Astrocyte (in vitro differentiated cells and primary cell): Measurements from ENCODE around the gene TIMP2. TPM values are rescaled to one million over a fixed set of nuclear protein-coding genes. Genes with fewer than 3 reads are reported as not detected.

Experiments
- DNase-seq: peaks from one replicate; pipeline ENCODE4 v3.0.0-alpha.2; 2010; ENCODE audit warnings: low read depth
- FAIRE-seq: peaks from 2 replicates; lab custom pipeline; 2011; peaks lifted over from hg19 to GRCh38; lab: Jason Lieb, UNC
- H2AFZ ChIP-seq: 2 replicates; pipeline ENCODE4 v1.6.0; 2012; ENCODE audit warnings: low read depth, low read length, inconsistent platforms
- H3K27ac ChIP-seq: 2 replicates; pipeline ENCODE4 v1.5.1; 2011; ENCODE audit warnings: low read depth, low read length, inconsistent platforms
- H3K27me3 ChIP-seq: 2 replicates; pipeline ENCODE4 v1.6.0; 2011; ENCODE audit warnings: low read length, inconsistent platforms; ENCODE audit not compliant: insufficient read depth
- H3K36me3 ChIP-seq: 2 replicates; pipeline ENCODE4 v1.5.1; 2011; ENCODE audit warnings: low read length, inconsistent platforms; ENCODE audit not compliant: insufficient read depth
- H3K4me1 ChIP-seq: 2 replicates; pipeline ENCODE4 v1.5.1; 2011; ENCODE audit warnings: low read length, inconsistent platforms; ENCODE audit not compliant: insufficient read depth
- H3K4me2 ChIP-seq: 2 replicates; pipeline ENCODE4 v1.6.0; 2012; ENCODE audit warnings: low read length, inconsistent platforms
- H3K4me3 ChIP-seq: 2 replicates; pipeline ENCODE4 v1.5.1; 2011; ENCODE audit warnings: low read depth, mild to moderate bottlenecking, low read length, inconsistent platforms; ENCODE audit not compliant: insufficient read depth
- H3K79me2 ChIP-seq: 2 replicates; pipeline ENCODE4 v1.6.0; 2012; ENCODE audit warnings: mild to moderate bottlenecking, low read length, inconsistent platforms; ENCODE audit not compliant: insufficient read depth
- H3K9ac ChIP-seq: 2 replicates; pipeline ENCODE4 v1.6.0; 2012; ENCODE audit warnings: mild to moderate bottlenecking, low read length, inconsistent platforms
- H3K9me3 ChIP-seq: 2 replicates; pipeline ENCODE4 v1.5.1; 2012; ENCODE audit warnings: low read depth, mild to moderate bottlenecking, low read length, inconsistent platforms; ENCODE audit not compliant: insufficient read depth
- H4K20me1 ChIP-seq: 2 replicates; pipeline ENCODE4 v1.6.0; 2012; ENCODE audit warnings: low read length, inconsistent platforms; ENCODE audit not compliant: insufficient read depth
- H3K27ac Mint-ChIP-seq: one replicate; pipeline ENCODE4 v1.8.0; 2021; ENCODE audit warnings: mild to moderate bottlenecking, mixed read lengths; ENCODE audit not compliant: unreplicated experiment
- H3K27me3 Mint-ChIP-seq: one replicate; pipeline ENCODE4 v1.8.0; 2021; ENCODE audit warnings: low read depth, mixed read lengths; ENCODE audit not compliant: unreplicated experiment
- H3K36me3 Mint-ChIP-seq: one replicate; pipeline ENCODE4 v1.8.0; 2021; ENCODE audit warnings: low read depth, mixed read lengths; ENCODE audit not compliant: unreplicated experiment
- H3K4me1 Mint-ChIP-seq: one replicate; pipeline ENCODE4 v1.8.0; 2021; ENCODE audit warnings: low read depth, mixed read lengths; ENCODE audit not compliant: unreplicated experiment
- H3K4me3 Mint-ChIP-seq: one replicate; pipeline ENCODE4 v1.8.0; 2021; ENCODE audit warnings: mild to moderate bottlenecking, moderate library complexity, mixed read lengths; ENCODE audit not compliant: unreplicated experiment
- H3K9me3 Mint-ChIP-seq: one replicate; pipeline ENCODE4 v1.8.0; 2021; ENCODE audit warnings: mild to moderate bottlenecking, mixed read lengths; ENCODE audit not compliant: unreplicated experiment
- CTCF ChIP-seq: IDR thresholded peaks from 2 replicates; pipeline ENCODE4 v1.5.1; 2011; ENCODE audit warnings: low read depth, mild to moderate bottlenecking, inconsistent platforms, low read length, moderate library complexity; ENCODE audit not compliant: insufficient read depth
- EZH2 ChIP-seq: IDR thresholded peaks from 2 replicates; pipeline ENCODE4 v1.6.1; 2012; ENCODE audit warnings: mild to moderate bottlenecking, low read length, inconsistent platforms; ENCODE audit not compliant: insufficient read depth
- total RNA-seq: library from RNA; stranded (reverse); gene quantifications from 2 replicates; pipeline ENCODE4 v1.2.1, GENCODE V29; 2021

Gene TIMP2
- total RNA-seq, 1 donor from 2014 or later, result 184 TPM

- H3K27ac ChIP-seq, result peak overlapping the region; percentile 96
- TF ChIP-seq EZH2 (no peak), CTCF (no peak)
- H3K9me3 ChIP-seq, result no peaks in the 10 kb centered on the region
- peaks cover 11% of the 10 kb centered on the region for H3K36me3 Mint-ChIP-seq
- peak overlapping the region; percentile 86 for H3K4me2 ChIP-seq
- H4K20me1 ChIP-seq, result peaks cover 56% of the 10 kb centered on the region
- H3K36me3 ChIP-seq, result no peaks in the 10 kb centered on the region
- H3K27me3 Mint-ChIP-seq, result no peaks in the 10 kb centered on the region
- H3K4me1 ChIP-seq, result peaks cover 39% of the 10 kb centered on the region
- peak overlapping the region; percentile 91 for H3K27ac Mint-ChIP-seq
- H3K9me3 Mint-ChIP-seq, result no peaks in the 10 kb centered on the region
- peaks cover 25% of the 10 kb centered on the region for H3K4me1 Mint-ChIP-seq
- peak overlapping the region; percentile 86 for H3K9ac ChIP-seq
- H3K4me3 ChIP-seq, result peak overlapping the region; percentile 29
- no peak overlapping the region for H3K4me3 Mint-ChIP-seq
- DNase-seq, result no peak
- H2AFZ ChIP-seq, result no peak overlapping the region
- no peaks in the 10 kb centered on the region for H3K27me3 ChIP-seq
- no peak for FAIRE-seq
- peaks cover 91% of the 10 kb centered on the region for H3K79me2 ChIP-seq
Observed at GRCh38 chr17:78884876-78885667, 40.1 kb downstream of the TIMP2 start.

GRCh38 chr17:78884148-78884825 is 40.9 kb downstream of the TIMP2 start:
- Histone ChIP-seq H3K27me3 (no peaks in the 10 kb centered on the region), H3K4me1 (peaks cover 46% of the 10 kb centered on the region), H3K36me3 (no peaks in the 10 kb centered on the region), H3K9me3 (no peaks in the 10 kb centered on the region), H3K27ac (peak overlapping the region; percentile 96), H3K9ac (peak overlapping the region; percentile 86), H4K20me1 (peaks cover 50% of the 10 kb centered on the region), H3K4me3 (peak overlapping the region; percentile 29), H3K79me2 (peaks cover 87% of the 10 kb centered on the region), H3K4me2 (peak overlapping the region; percentile 86), H2AFZ (no peak overlapping the region)
- Mint-ChIP-seq H3K27me3 (no peaks in the 10 kb centered on the region), H3K4me3 (no peak overlapping the region), H3K4me1 (peaks cover 26% of the 10 kb centered on the region), H3K27ac (peak overlapping the region; percentile 91), H3K9me3 (no peaks in the 10 kb centered on the region), H3K36me3 (peaks cover 16% of the 10 kb centered on the region)
- TF ChIP-seq EZH2, result no peak
- TF ChIP-seq CTCF, result no peak
- DNase-seq (no peak), FAIRE-seq (no peak)
